ENCODE data around the gene GPR141. TPM values are rescaled to one million over a fixed set of nuclear protein-coding genes. Genes with fewer than 3 reads are reported as not detected.

GPR141 gene
- total RNA-seq, 1 experiment from 2014 or later: 1.8 TPM

GRCh38 chr7:37757563-37757962 lies 74.0 kb downstream of the GPR141 start:
- Mint-ChIP-seq H3K27me3 (ENCODE audit: low read depth) (no peaks in the 10 kb centered on the region), H3K27ac (no peak overlapping the region), H3K4me1 (peaks cover 3% of the 10 kb centered on the region), H3K4me3 (no peak overlapping the region), H3K36me3 (no peaks in the 10 kb centered on the region), H3K9me3 (no peaks in the 10 kb centered on the region)
- ChIA-PET POLR2A (no interaction called here), CTCF (no interaction called here)
- TF ChIP-seq MLX (CRISPR knock-in tag; IDR thresholded peaks at IDR 0.05) (no peak), AR (CRISPR knock-in tag; IDR thresholded peaks at IDR 0.05) (no peak), JUN (CRISPR knock-in tag; IDR thresholded peaks at IDR 0.05) (no peak), SP1 (CRISPR knock-in tag; conservative IDR thresholded peaks at IDR 0.05) (no peak), EMX1 (CRISPR knock-in tag; IDR thresholded peaks at IDR 0.05) (no peak), ZNF317 (CRISPR knock-in tag; IDR thresholded peaks at IDR 0.05; ENCODE audit: borderline replicate concordance, low read depth) (no peak), ELF4 (CRISPR knock-in tag; IDR thresholded peaks at IDR 0.05; ENCODE audit: low read depth) (no peak), ZNF416 (CRISPR knock-in tag; IDR thresholded peaks at IDR 0.05) (no peak), ZNF138 (CRISPR knock-in tag; conservative IDR thresholded peaks at IDR 0.05) (no peak), NR3C1 (CRISPR knock-in tag; conservative IDR thresholded peaks at IDR 0.05; ENCODE audit: low read depth) (no peak), GABPB1 (CRISPR knock-in tag; IDR thresholded peaks at IDR 0.05) (no peak), NR2C2 (CRISPR knock-in tag; IDR thresholded peaks at IDR 0.05) (no peak), USF2 (CRISPR knock-in tag; IDR thresholded peaks at IDR 0.05) (no peak), IRF1 (CRISPR knock-in tag; IDR thresholded peaks at IDR 0.05) (no peak), MYBL2 (CRISPR knock-in tag; IDR thresholded peaks at IDR 0.05) (no peak), AFF4 (CRISPR knock-in tag; IDR thresholded peaks at IDR 0.05; ENCODE audit: borderline replicate concordance) (no peak), CREB1 (CRISPR knock-in tag; IDR thresholded peaks at IDR 0.05) (no peak), ZNF396 (CRISPR knock-in tag; IDR thresholded peaks at IDR 0.05; ENCODE audit: borderline replicate concordance) (no peak)
- no peak for DNase-seq (ENCODE audit: low spot score)
- no peak for ATAC-seq

- ChIA-PET CTCF (no interaction called here), POLR2A (no interaction called here)
- Mint-ChIP-seq H3K9me3 (peaks cover 4% of the 10 kb centered on the region), H3K4me3 (no peak overlapping the region), H3K4me1 (peaks cover 3% of the 10 kb centered on the region), H3K27me3 (ENCODE audit: low read depth) (no peaks in the 10 kb centered on the region), H3K36me3 (no peaks in the 10 kb centered on the region), H3K27ac (no peak overlapping the region)
- DNase-seq (ENCODE audit: low spot score) (no peak), ATAC-seq (no peak)
- TF ChIP-seq ZNF317 (CRISPR knock-in tag; IDR thresholded peaks at IDR 0.05; ENCODE audit: borderline replicate concordance, low read depth): no peak
- TF ChIP-seq GABPB1 (CRISPR knock-in tag; IDR thresholded peaks at IDR 0.05): no peak
- TF ChIP-seq FOXJ3 (CRISPR knock-in tag; IDR thresholded peaks at IDR 0.05; ENCODE audit: borderline replicate concordance): no peak
- TF ChIP-seq PREB (CRISPR knock-in tag; IDR thresholded peaks at IDR 0.05; ENCODE audit: borderline replicate concordance): no peak
- no peak for TF ChIP-seq CBFB (CRISPR knock-in tag; IDR thresholded peaks at IDR 0.05; ENCODE audit: low read depth)
- no peak for TF ChIP-seq ZNF671 (CRISPR knock-in tag; IDR thresholded peaks at IDR 0.05)
- no peak for TF ChIP-seq ZNF425 (CRISPR knock-in tag; conservative IDR thresholded peaks at IDR 0.05)
- no peak for TF ChIP-seq NFE2L1 (CRISPR knock-in tag; IDR thresholded peaks at IDR 0.05)
- TF ChIP-seq ZNF138 (CRISPR knock-in tag; conservative IDR thresholded peaks at IDR 0.05): no peak
Observed at GRCh38 chr7:37758501-37759045, 75.0 kb downstream of the GPR141 start.

All from WTC11 (cell line).